NAMALWA (cell line): ENCODE data around the gene IGSF21.

Experiments used
- DNase-seq: peaks from one replicate; pipeline ENCODE4 v3.0.0-alpha.2; 2015; ENCODE audit warnings: low spot score

IGSF21 gene

GRCh38 chr1:18426580-18426979 lies 319.0 kb downstream of the IGSF21 start:
- DNase-seq, result no peak
